ENCODE results near the gene RCSD1. TPM values are rescaled to one million over a fixed set of nuclear protein-coding genes. Genes with fewer than 3 reads are reported as not detected.

RCSD1 gene
- polyA plus RNA-seq, 1 experiment = not detected

DNA sequence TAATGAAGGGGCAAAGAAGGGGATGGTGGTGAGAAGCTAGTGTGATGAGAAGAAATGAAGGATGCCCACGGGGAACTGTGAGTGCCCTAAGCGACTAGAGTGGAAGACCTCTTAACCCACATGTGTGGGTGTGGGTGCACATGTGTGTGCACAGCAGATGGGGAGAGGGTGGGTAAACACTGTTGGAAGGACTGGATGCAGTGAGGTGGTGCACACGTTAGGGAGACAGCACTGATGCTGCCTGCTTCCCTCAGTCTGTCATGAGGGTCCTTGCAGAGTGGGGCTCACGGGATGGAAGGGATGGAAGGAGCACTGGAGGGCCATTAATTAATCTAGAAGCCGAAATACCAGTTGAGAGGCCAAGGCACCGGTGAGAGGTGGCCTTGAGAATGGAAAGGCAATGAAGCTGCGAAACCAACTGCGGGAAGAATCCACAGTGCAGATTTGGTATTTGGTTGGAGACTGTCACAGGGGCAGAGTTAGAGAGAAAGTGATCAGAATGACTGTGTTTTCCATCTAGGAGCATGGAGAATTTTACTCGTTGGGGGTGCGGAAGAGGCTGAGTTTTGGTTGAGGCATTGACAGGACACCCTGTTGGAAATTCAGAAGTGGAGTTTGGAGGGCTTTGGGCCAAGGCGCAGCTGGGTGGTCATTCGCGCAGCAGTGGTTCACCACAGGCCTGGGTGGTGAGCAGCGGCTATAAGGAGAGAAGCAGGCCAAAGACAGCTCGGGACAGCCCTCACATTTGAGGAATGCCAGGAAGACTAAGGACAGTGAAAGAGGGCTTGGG lies 15.8 kb downstream of the RCSD1 start:
- H3K9me3 ChIP-seq (ENCODE audit: control insufficient read depth, insufficient read depth, low read length) = no peaks in the 10 kb centered on the region
- no peak overlapping the region for H3K27ac ChIP-seq (ENCODE audit: low read depth, low read length)
- CTCF ChIA-PET = interaction anchor here (0.5 kb wide), 1 partner anchor 425 kb away, joined by 5 read pairs; the partner anchor contains the start of gene POU2F1
- DNase-seq (ENCODE audit: low read depth, low spot score) = no peak
- POLR2A ChIA-PET = interaction anchor here (0.6 kb wide), 1 partner anchor 71 kb away, joined by 9 read pairs; no protein-coding TSS in a partner anchor
- TF ChIP-seq, protein P1, sequence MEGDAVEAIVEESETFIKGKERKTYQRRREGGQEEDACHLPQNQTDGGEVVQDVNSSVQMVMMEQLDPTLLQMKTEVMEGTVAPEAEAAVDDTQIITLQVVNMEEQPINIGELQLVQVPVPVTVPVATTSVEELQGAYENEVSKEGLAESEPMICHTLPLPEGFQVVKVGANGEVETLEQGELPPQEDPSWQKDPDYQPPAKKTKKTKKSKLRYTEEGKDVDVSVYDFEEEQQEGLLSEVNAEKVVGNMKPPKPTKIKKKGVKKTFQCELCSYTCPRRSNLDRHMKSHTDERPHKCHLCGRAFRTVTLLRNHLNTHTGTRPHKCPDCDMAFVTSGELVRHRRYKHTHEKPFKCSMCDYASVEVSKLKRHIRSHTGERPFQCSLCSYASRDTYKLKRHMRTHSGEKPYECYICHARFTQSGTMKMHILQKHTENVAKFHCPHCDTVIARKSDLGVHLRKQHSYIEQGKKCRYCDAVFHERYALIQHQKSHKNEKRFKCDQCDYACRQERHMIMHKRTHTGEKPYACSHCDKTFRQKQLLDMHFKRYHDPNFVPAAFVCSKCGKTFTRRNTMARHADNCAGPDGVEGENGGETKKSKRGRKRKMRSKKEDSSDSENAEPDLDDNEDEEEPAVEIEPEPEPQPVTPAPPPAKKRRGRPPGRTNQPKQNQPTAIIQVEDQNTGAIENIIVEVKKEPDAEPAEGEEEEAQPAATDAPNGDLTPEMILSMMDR (IDR thresholded peaks at IDR 0.05; ENCODE audit: low read depth, low read length) = no peak
- H3K4me3 ChIP-seq (ENCODE audit: low read depth, low read length) = no peak overlapping the region
- H3K27me3 ChIP-seq (ENCODE audit: control insufficient read depth, insufficient read depth, low read length) = peaks cover 7% of the 10 kb centered on the region

DNA sequence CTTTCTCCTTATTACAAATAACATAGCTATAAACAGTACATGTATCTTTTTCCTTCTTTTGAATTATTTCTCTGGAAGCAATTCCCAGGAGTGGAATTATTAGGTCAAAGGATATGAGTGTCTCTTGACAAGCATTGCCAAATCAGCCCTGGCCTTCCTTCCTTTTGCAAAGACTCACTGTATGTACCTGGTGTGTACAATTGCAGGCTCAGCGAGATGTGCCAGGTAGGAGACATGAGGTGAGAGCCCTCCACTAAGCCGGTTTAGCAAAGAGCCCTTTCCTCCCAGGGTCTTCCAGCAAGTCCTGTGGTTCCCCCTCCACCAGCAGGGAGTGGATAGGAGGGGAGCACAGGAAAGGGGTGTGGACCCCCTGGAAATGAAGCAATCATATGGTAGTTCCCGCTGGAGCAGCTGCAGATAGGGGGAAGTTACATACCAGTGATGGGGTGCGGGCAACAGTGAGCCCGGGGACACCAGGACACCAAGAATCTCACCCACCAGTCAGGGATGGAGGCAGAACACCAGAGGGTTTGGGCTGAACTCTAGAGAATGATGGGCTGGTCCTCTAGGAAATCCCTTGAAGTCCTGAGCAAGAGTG lies 18.3 kb downstream of the RCSD1 start:
- ChIA-PET CTCF (no interaction called here), POLR2A (no interaction called here)
- H3K27me3 ChIP-seq (ENCODE audit: control insufficient read depth, insufficient read depth, low read length) = peaks cover 16% of the 10 kb centered on the region
- no peak overlapping the region for H3K27ac ChIP-seq (ENCODE audit: low read depth, low read length)
- H3K9me3 ChIP-seq (ENCODE audit: control insufficient read depth, insufficient read depth, low read length) = no peaks in the 10 kb centered on the region
- DNase-seq (ENCODE audit: low read depth, low spot score) = no peak
- no peak overlapping the region for H3K4me3 ChIP-seq (ENCODE audit: low read depth, low read length)
- TF ChIP-seq, protein P1 (IDR thresholded peaks at IDR 0.05; ENCODE audit: low read depth, low read length) = no peak

DNA sequence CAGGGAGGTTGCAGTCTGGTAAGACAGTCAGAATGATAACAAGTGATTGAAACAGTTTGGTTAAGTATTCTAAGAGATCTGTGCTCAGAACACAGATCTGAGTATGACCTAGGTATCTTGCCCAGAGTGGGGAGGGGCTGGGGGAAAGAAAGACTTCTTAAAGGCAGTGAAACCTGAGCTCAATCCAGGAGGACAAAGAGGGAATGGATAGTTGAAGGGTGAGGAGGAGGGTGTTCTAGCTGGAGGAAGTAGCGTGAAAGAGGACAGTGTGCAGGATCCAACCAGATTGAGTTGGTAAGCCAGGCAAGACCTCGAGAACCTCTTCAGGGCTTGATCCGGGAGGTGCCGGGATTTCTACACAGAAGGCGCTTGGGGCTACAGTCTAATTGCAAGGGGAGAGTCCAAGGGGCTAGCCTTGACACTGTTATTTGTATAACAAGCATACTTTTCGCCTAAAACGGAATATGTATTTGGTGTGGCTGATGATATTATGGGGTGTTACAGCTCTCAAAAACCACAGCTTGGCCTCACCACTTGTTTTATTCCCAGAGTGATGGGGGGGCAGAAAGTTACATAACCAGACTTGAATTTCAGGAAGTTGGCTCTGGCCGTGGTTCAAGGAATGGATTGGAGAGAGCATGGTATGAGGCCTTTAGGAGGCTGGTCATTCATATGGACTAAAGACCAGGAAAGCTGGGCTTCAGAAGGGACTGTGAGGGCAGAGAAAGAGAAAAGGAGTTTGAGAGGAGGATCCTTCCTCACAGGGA lies 19.1 kb downstream of the RCSD1 start:
- Histone ChIP-seq H3K9me3 (ENCODE audit: control insufficient read depth, insufficient read depth, low read length) (no peaks in the 10 kb centered on the region), H3K27me3 (ENCODE audit: control insufficient read depth, insufficient read depth, low read length) (peaks cover 21% of the 10 kb centered on the region), H3K27ac (ENCODE audit: low read depth, low read length) (no peak overlapping the region), H3K4me3 (ENCODE audit: low read depth, low read length) (no peak overlapping the region)
- ChIA-PET POLR2A (no interaction called here), CTCF (interaction anchor here (1.1 kb wide), 1 partner anchor 39 kb away, joined by 3 read pairs; no protein-coding TSS in a partner anchor)
- TF ChIP-seq, protein P1 (IDR thresholded peaks at IDR 0.05; ENCODE audit: low read depth, low read length) = no peak
- DNase-seq (ENCODE audit: low read depth, low spot score) = no peak

DNA sequence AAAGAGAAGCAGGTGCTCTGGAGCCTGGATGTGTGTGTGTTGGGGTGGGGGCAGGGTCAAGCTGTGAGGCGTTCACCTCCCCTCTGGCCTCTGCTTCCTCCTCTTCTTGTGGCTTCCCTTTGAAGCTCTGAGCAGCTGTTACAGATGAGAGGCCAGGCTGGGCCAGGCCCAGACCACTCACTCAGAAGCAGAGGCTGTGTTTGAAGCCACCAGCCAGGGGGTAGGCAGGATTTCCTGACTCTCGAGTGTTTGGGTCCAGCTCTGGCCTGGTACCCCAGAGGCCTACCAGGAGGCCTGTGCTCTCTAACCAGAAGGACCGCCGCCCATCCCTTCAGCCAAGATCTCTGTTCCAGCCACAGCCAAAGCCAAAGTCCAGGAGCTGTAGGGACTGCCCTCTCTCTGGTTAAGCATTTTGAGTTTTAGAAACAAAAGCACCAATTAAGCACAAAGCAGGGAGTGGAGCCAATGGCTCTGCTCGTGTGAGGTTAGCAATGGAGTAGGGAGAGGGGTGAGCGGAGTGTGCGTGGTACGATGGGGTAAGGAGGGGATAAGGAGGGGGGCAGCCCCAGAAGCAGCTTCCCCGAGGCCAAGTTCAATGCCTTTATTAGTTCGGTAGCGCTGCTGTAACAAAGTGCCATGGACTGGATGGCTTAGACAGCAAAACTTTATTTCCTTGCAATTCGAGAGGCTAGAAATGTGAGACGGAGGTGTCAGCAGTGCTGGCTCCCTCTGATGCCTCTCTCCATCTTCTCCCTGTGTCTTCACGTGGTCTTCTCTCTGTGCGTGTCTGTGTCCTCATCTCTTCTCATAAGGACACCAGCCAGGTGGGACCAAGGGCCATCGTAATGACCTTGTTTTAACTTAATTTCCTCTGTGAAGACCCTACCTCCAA lies 20.5 kb downstream of the RCSD1 start:
- POLR2A ChIA-PET = no interaction called here

More for the DNA sequence above, 20.5 kb downstream of the RCSD1 start:
- DNase-seq (ENCODE audit: low read depth, low spot score) = no peak
- H3K4me3 ChIP-seq (ENCODE audit: low read depth, low read length) = no peak overlapping the region
- TF ChIP-seq, protein P1 (IDR thresholded peaks at IDR 0.05; ENCODE audit: low read depth, low read length) = no peak
- H3K27ac ChIP-seq (ENCODE audit: low read depth, low read length) = no peak overlapping the region
- no peaks in the 10 kb centered on the region for H3K9me3 ChIP-seq (ENCODE audit: control insufficient read depth, insufficient read depth, low read length)
- CTCF ChIA-PET = interaction anchor here (1.1 kb wide), 1 partner anchor 38 kb away, joined by 3 read pairs; no protein-coding TSS in a partner anchor
- peaks cover 23% of the 10 kb centered on the region for H3K27me3 ChIP-seq (ENCODE audit: control insufficient read depth, insufficient read depth, low read length)

Measured in AG04450 (cell line).